Renal pelvis (tissue), 4 donors: ENCODE results near the gene GCGR. TPM values are rescaled to one million over a fixed set of nuclear protein-coding genes. Genes with fewer than 3 reads are reported as not detected.

ENCODE experiments used
- DNase-seq: peaks from one replicate; pipeline ENCODE4 v3.0.0-alpha.2; 2013
- polyA plus RNA-seq, 3 donors: library from polyadenylated mRNA; unstranded; fragments of 120-200 nt; gene quantifications; one replicate each; pipeline ENCODE4 v1.2.1, GENCODE V29; 2013; ENCODE audit not compliant: insufficient read length in 3 of 3

The GCGR gene
- polyA plus RNA-seq, 3 donors = 11.1 to 14.0 (median 12.1) TPM

- DNase-seq = no peak
These were observed 42.2 kb downstream of the GCGR start for GRCh38 chr17:81845881-81846742.

GRCh38 chr17:81846743-81847689 is 43.1 kb downstream of the GCGR start:
- DNase-seq = no peak

- no peak for DNase-seq
These were observed 45.5 kb downstream of the GCGR start for GRCh38 chr17:81849457-81849856.

GRCh38 chr17:81851423-81851822 is 47.5 kb downstream of the GCGR start:
- DNase-seq = no peak

GRCh38 chr17:81852237-81852636 is 48.3 kb downstream of the GCGR start:
- DNase-seq = no peak

GRCh38 chr17:81854974-81855774 is 51.2 kb downstream of the GCGR start:
- no peak for DNase-seq

- DNase-seq = no peak
These were observed 54.4 kb downstream of the GCGR start for GRCh38 chr17:81858170-81858966.

GRCh38 chr17:81858967-81859905 is 55.3 kb downstream of the GCGR start:
- no peak for DNase-seq

- no peak for DNase-seq
These were observed 56.2 kb downstream of the GCGR start, which contains the start of gene P4HB for GRCh38 chr17:81859906-81860755. Gene P4HB, minus strand, starts transcription at chr17:81860535. Its CDS starts 64 bp downstream, at chr17:81860471.

GRCh38 chr17:81860756-81861568 is 57.0 kb downstream of the GCGR start:
- DNase-seq = peak; percentile 100

GRCh38 chr17:81863123-81863675 is 59.2 kb downstream of the GCGR start:
- DNase-seq = no peak

Other genes starting within 250 kb of the GCGR start
- gene NPLOC4, start 167.0 kb upstream of the GCGR start, polyA plus RNA-seq = 10 to 100 TPM; 51.0 to 78.2 (median 73.9) TPM
- 1 to 10 TPM; 2.6 to 7.0 (median 4.2) TPM for gene TSPAN10, start 167.0 kb upstream of the GCGR start, polyA plus RNA-seq
- gene PDE6G, start 147.6 kb upstream of the GCGR start, polyA plus RNA-seq = 10 to 100 TPM; 11.2 to 13.4 (median 11.8) TPM
- gene OXLD1, start 137.5 kb upstream of the GCGR start, polyA plus RNA-seq = 10 to 100 TPM; 18.9 to 24.0 (median 22.3) TPM
- 10 to 100 TPM; 16.8 to 21.9 (median 17.5) TPM for gene CCDC137, start 137.4 kb upstream of the GCGR start, polyA plus RNA-seq
- 10 to 100 TPM; 41.8 to 49.7 (median 47.0) TPM for gene ARL16, start 120.4 kb upstream of the GCGR start, polyA plus RNA-seq
- 100 to 1,000 TPM in 1 of 3 donors, 10 to 100 TPM in 2; 95.1 to 111 (median 96.5) TPM for gene HGS, start 120.1 kb upstream of the GCGR start, polyA plus RNA-seq
- gene MRPL12, start 100.8 kb upstream of the GCGR start, polyA plus RNA-seq = 10 to 100 TPM; 47.5 to 67.4 (median 59.2) TPM
- 10 to 100 TPM; 18.9 to 22.4 (median 22.3) TPM for gene SLC25A10, start 91.9 kb upstream of the GCGR start, polyA plus RNA-seq
- 100 to 1,000 TPM; 102 to 124 (median 122) TPM for gene MCRIP1, start 29.1 kb downstream of the GCGR start, polyA plus RNA-seq
- under 1 TPM in 2 of 3 donors, not detected in 1; 0.14 to 0.44 TPM for gene PPP1R27, start 30.9 kb downstream of the GCGR start, polyA plus RNA-seq
- 100 to 1,000 TPM; 415 to 451 (median 445) TPM for gene P4HB, start 56.4 kb downstream of the GCGR start, polyA plus RNA-seq
- gene ARHGDIA, start 67.2 kb downstream of the GCGR start, polyA plus RNA-seq = 100 to 1,000 TPM; 171 to 228 (median 216) TPM
- gene ALYREF, start 87.4 kb downstream of the GCGR start, polyA plus RNA-seq = 10 to 100 TPM; 63.3 to 93.8 (median 83.9) TPM
- gene ANAPC11, start 87.6 kb downstream of the GCGR start, polyA plus RNA-seq = 100 to 1,000 TPM in 2 of 3 donors, 10 to 100 TPM in 1; 87.9 to 118 (median 117) TPM
- 1 to 10 TPM in 1 of 3 donors, under 1 TPM in 2; 0.71 to 1.2 (median 0.76) TPM for gene NPB, start 98.1 kb downstream of the GCGR start, polyA plus RNA-seq
- gene PCYT2, start 107.2 kb downstream of the GCGR start, polyA plus RNA-seq = 10 to 100 TPM; 49.6 to 55.1 (median 52.9) TPM
- 10 to 100 TPM; 14.0 to 21.3 (median 20.6) TPM for gene SIRT7, start 114.0 kb downstream of the GCGR start, polyA plus RNA-seq
- gene MAFG, start 123.6 kb downstream of the GCGR start, polyA plus RNA-seq = 10 to 100 TPM; 12.9 to 14.9 (median 13.1) TPM
- gene PYCR1, start 133.2 kb downstream of the GCGR start, polyA plus RNA-seq = 10 to 100 TPM; 26.8 to 38.2 (median 31.9) TPM
- under 1 TPM; 0.17 to 0.36 (median 0.24) TPM for gene MYADML2, start 143.1 kb downstream of the GCGR start, polyA plus RNA-seq
- 1 to 10 TPM; 2.1 to 4.3 (median 2.4) TPM for gene NOTUM, start 157.0 kb downstream of the GCGR start, polyA plus RNA-seq
- gene ASPSCR1, start 173.5 kb downstream of the GCGR start, polyA plus RNA-seq = 10 to 100 TPM; 37.2 to 40.1 (median 37.4) TPM
- 10 to 100 TPM; 38.7 to 51.4 (median 48.5) TPM for gene CENPX, start 218.7 kb downstream of the GCGR start, polyA plus RNA-seq
- gene LRRC45, start 219.2 kb downstream of the GCGR start, polyA plus RNA-seq = 10 to 100 TPM; 15.8 to 18.1 (median 16.6) TPM
- gene RAC3, start 227.5 kb downstream of the GCGR start, polyA plus RNA-seq = 10 to 100 TPM; 13.4 to 17.1 (median 14.6) TPM
- gene DCXR, start 233.5 kb downstream of the GCGR start, polyA plus RNA-seq = 100 to 1,000 TPM in 2 of 3 donors, 10 to 100 TPM in 1; 98.3 to 138 (median 102) TPM
- gene RFNG, start 247.7 kb downstream of the GCGR start, polyA plus RNA-seq = 10 to 100 TPM; 49.4 to 56.6 (median 54.8) TPM
- gene GPS1, start 247.7 kb downstream of the GCGR start, polyA plus RNA-seq = 100 to 1,000 TPM; 127 to 149 (median 140) TPM